Stimulated activated naive CD4-positive, alpha-beta T cell treated with Interleukin-2 at 50 U/mL for 16 hours (primary cell): Measurements from ENCODE around the gene ANXA3.

Experiments
- DNase-seq: peaks from one replicate; lab custom pipeline; 2025; lab: John Stamatoyannopoulos, UW

Gene ANXA3

GRCh38 chr4:78644744-78645330 lies 93.3 kb downstream of the ANXA3 start:
- DNase-seq, result peak; percentile 5

- DNase-seq, result no peak
Observed at GRCh38 chr4:78645853-78646757, 94.5 kb downstream of the ANXA3 start.

- no peak for DNase-seq
Observed at GRCh38 chr4:78647272-78647671, 95.7 kb downstream of the ANXA3 start.

GRCh38 chr4:78648640-78649363 lies 97.2 kb downstream of the ANXA3 start:
- DNase-seq, result no peak

- no peak for DNase-seq
Observed at GRCh38 chr4:78650106-78651024, 98.8 kb downstream of the ANXA3 start.

- DNase-seq, result no peak
Observed at GRCh38 chr4:78651250-78651860, 99.8 kb downstream of the ANXA3 start.

- no peak for DNase-seq
Observed at GRCh38 chr4:78652282-78652876, 100.8 kb downstream of the ANXA3 start.

GRCh38 chr4:78653655-78654054 lies 102.1 kb downstream of the ANXA3 start:
- DNase-seq, result no peak

- no peak for DNase-seq
Observed at GRCh38 chr4:78654807-78655206, 103.2 kb downstream of the ANXA3 start.

- DNase-seq, result peak; percentile 0
Observed at GRCh38 chr4:78656968-78657445, 105.4 kb downstream of the ANXA3 start.

- DNase-seq, result no peak
Observed at GRCh38 chr4:78659264-78659663, 107.7 kb downstream of the ANXA3 start.

- no peak for DNase-seq
Observed at GRCh38 chr4:78659665-78660064, 108.1 kb downstream of the ANXA3 start.
